HG03280 (cell line): ENCODE data around the gene TRIM44.
"Not testable (repeated sequence)": the region's sequence is repeated elsewhere in the genome, so short reads cannot be mapped to it uniquely, and the experiment has no call there.

Experiments
- ATAC-seq: cut with Tn5 transposase; IDR thresholded peaks from one replicate; pipeline ENCODE4 v1.9.1; 2021; ENCODE audit warnings: mild to moderate bottlenecking, moderate library complexity; ENCODE audit not compliant: unreplicated experiment

TRIM44 gene

GRCh38 chr11:35632301-35632700 is 30.3 kb upstream of the TRIM44 start:
- ATAC-seq, result no peak

- ATAC-seq, result no peak
Measured at GRCh38 chr11:35633827-35634423, 28.6 kb upstream of the TRIM44 start.

DNA sequence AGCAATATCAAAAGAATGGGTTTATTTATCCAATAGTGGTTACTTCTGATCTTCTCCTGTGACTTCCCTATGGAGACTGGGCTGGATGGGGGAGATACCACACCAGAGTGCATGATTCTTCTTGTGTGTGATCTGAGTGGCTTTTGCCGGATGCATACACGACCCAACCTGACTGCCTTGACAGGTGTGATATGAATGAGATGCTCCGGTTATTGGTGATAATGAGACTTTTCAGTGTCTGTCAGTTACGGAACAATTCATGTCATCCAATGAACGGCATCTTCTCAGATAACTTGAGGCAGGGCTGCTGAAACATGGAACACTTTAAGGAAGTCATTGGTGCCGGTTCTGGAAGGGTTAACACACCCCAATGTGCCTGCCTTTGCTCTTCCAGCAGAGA is 26.6 kb upstream of the TRIM44 start:
- no peak for ATAC-seq

DNA sequence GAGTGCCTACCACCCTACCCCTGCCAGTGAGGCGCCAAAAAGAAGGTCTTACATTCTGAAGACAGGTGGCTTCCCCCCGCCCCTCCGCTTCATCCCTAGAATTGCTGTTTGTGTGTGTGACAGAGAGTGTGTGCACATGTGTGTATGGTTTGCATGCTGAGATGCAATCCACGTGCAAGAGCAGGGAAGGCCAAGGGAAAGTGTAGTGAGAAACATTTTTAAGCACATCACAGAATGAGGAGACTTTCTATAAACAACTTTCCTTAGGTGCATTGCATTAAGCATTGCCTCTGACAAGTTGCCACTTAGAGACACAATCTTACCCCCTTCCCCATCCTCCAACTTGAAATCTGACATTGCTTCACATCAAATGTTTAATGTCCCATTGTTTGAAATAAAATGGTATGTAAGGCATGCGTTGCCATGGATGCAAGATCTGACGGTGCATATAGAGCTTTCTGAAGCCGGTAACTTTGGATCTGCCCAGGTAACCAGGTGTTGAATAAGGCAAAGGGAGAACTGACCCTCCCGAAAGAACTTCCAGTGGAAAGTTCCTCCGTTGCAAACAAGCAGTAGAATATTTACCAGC is 22.9 kb upstream of the TRIM44 start:
- ATAC-seq, result no peak

GRCh38 chr11:35641171-35641897 is 21.2 kb upstream of the TRIM44 start:
- no peak for ATAC-seq

GRCh38 chr11:35641964-35642363 is 20.6 kb upstream of the TRIM44 start:
- ATAC-seq, result no peak

DNA sequence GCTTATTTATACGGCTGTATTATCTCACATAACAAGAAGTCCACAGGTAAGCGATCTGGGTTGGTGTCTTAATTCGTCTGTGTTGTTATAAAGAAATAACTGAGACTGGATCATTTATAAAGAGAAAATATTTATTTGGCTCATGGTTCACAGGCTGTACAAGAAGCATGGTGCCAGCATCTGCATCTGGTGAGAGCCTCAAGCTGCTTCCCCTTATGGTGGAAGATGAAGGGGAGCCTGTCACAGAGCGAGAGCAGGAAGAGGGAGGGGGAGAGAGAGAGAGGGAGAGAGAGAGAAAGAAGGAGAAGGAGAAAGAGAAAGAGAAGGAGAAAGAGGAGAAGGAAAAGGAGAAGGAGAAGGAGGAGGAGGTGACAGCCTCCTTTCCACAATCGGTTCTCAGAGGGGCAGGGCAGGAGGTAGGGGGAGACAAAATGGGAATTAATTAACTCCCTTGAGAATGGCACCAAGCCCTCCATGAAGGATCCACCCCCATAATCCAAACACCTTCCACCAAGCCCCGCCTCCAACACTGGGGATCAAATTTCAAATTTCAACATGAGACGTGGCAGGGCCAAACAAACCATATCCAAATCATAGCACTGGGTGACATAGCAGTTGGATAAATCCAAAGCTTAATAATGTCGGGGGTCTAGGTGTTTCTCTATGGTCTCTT is 15.0 kb upstream of the TRIM44 start:
- no peak for ATAC-seq

DNA sequence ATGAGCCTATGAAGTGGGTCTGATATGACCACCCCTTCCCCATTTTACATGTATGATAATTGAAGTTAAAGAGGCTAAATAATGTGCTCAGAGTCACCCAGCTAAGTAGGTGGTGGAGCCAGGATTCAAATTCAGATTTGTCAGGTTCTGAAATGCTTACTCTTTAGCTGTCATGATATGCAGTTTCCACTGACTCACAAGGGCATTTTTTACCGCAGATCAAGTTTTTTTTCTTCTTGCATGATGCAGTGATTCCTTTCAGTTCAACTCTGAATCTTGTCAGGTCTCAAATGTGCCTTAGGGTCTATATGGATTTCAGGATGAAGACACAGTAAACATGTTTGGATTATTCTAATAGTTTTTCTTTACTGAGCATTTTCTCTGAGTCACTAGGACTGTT is 12.6 kb upstream of the TRIM44 start:
- ATAC-seq, result no peak

- no peak for ATAC-seq
Measured at GRCh38 chr11:35650467-35650866, 12.1 kb upstream of the TRIM44 start.

GRCh38 chr11:35651263-35651662 is 11.3 kb upstream of the TRIM44 start:
- no peak for ATAC-seq

- not testable (repeated sequence) for ATAC-seq
Measured at GRCh38 chr11:35652786-35653185, 9.8 kb upstream of the TRIM44 start.

- ATAC-seq, result no peak
Measured at GRCh38 chr11:35654711-35655110, 7.9 kb upstream of the TRIM44 start.

- no peak for ATAC-seq
Measured at GRCh38 chr11:35655254-35655653, 7.3 kb upstream of the TRIM44 start.

DNA sequence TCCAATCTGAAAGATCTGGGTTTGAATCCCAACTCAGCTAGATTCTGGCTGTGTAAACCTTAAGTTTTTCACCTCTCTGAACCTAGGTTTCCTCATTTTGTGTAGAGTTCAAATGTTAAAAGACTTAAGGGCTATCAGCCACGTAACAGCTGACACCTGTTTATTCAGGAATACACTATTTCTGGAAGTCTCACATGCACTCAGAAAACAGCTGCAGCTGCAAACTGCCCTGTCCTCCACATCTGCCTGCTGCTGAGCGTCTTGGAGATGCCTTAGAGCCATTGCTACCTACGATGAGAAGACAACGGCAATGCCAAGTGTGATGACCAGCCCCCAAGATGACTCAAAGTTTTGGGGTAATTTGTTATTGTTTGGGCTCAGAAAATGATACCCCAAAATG is 6.7 kb upstream of the TRIM44 start:
- ATAC-seq, result no peak

DNA sequence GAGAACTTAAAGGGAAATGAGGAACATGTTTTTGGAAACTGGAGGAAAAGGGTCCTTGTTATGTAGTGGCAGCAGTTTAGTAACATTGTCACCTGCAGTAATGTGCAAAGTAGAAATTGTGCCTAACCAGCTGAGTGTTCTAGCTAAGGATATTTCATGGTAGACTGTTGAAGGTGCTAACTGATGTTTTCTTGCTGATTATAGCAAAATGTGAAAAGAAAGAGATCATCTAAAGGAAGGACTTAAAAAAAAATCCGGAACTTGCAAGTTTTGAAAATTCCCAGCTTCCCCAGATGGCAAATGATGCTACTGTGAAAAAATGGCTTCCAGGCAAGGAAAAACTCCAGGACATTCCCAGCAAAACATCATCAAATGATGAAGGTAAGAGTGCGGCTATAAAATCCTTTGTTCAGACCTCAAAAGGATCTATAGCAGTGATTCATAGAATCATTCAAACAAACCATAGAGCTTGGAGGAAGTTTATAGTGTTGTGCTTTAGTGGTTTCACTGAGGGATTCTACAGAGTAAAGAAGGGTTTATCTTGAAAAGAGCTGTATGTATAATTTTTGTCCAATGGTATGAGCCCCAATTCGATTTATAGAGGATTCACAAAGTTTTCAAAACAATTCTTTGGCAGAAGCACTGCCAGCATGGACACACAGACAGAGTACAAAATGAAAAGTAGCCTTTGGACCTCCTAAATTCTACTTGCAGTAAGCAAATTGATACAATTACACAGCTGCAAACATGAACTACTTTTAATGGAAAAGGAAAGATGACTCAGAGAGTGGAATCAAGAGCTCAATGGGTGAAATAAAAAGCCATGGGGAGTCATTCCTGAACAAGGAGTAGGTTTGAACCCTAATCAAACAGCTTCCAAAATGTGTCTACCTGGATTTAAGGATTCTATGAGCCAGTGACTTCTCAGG is 4.3 kb upstream of the TRIM44 start:
- no peak for ATAC-seq

DNA sequence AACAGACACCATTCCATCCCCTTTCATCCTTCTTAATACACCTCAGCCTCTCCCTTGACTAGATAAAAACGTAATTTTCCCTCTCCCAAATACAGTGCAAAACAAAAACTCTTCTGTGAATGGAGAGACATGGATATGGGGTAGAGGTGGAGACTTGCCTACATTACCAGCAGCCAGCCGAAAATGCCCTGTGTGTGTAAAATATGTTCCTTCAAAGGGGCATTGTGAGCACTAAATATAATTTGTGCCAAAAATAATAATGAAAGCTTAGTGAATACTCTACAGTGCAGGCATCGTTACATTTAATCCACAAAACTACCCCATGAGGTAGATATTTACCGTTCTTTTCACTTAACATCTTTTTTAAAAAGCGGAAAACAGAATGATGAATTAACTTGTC is 1.0 kb upstream of the TRIM44 start:
- no peak for ATAC-seq

GRCh38 chr11:35662061-35662648 is 420 bp upstream of the TRIM44 start:
- ATAC-seq, result peak; percentile 39

DNA sequence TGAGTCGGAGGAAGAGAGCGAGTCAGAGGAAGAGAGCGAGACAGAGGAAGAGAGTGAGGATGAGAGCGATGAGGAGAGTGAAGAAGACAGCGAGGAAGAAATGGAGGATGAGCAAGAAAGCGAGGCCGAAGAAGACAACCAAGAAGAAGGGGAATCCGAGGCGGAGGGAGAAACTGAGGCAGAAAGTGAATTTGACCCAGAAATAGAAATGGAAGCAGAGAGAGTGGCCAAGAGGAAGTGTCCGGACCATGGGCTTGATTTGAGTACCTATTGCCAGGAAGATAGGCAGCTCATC is 780 bp downstream of the TRIM44 start:
- no peak for ATAC-seq

GRCh38 chr11:35664977-35665441 is 2.4 kb downstream of the TRIM44 start:
- no peak for ATAC-seq

- no peak for ATAC-seq
Measured at GRCh38 chr11:35667257-35667656, 4.7 kb downstream of the TRIM44 start.

- ATAC-seq, result not testable (repeated sequence)
Measured at GRCh38 chr11:35668350-35668749, 5.8 kb downstream of the TRIM44 start.
